Peyer's patch (tissue), 4 donors: ENCODE results near the gene CACHD1.

ENCODE experiments used
- POLR2A ChIP-seq, 2 donors: fragments of 450-650 bp; IDR thresholded peaks; one replicate each; pipeline ENCODE4 v1.5.1; 2017; ENCODE audit warnings: antibody characterized with exemption in 2 of 2, mild to moderate bottlenecking in 2 of 2, moderate library complexity in 2 of 2
- TF ChIP-seq, protein P1 (sequence below), 6 experiments: fragments of 450-650 bp in 4 of 6; fragments of 200-600 bp in 2 of 6; sonication (generic) in 1 of 6; IDR thresholded peaks; one replicate each; pipeline ENCODE4 v1.5.1; 2017 to 2019; ENCODE audit warnings: antibody characterized with exemption in 6 of 6, mild to moderate bottlenecking in 3 of 6, moderate library complexity in 1 of 6

- TF ChIP-seq, protein P1, sequence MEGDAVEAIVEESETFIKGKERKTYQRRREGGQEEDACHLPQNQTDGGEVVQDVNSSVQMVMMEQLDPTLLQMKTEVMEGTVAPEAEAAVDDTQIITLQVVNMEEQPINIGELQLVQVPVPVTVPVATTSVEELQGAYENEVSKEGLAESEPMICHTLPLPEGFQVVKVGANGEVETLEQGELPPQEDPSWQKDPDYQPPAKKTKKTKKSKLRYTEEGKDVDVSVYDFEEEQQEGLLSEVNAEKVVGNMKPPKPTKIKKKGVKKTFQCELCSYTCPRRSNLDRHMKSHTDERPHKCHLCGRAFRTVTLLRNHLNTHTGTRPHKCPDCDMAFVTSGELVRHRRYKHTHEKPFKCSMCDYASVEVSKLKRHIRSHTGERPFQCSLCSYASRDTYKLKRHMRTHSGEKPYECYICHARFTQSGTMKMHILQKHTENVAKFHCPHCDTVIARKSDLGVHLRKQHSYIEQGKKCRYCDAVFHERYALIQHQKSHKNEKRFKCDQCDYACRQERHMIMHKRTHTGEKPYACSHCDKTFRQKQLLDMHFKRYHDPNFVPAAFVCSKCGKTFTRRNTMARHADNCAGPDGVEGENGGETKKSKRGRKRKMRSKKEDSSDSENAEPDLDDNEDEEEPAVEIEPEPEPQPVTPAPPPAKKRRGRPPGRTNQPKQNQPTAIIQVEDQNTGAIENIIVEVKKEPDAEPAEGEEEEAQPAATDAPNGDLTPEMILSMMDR (IDR thresholded peaks at IDR 0.05) = no peak
- TF ChIP-seq POLR2A (IDR thresholded peaks at IDR 0.05) = no peak
Measured at GRCh38 chr1:64479874-64480273, 9.9 kb downstream of the CACHD1 start.
